Lower leg skin (tissue), 4 donors: Measurements from ENCODE around the gene GPSM3. TPM values are rescaled to one million over a fixed set of nuclear protein-coding genes. Genes with fewer than 3 reads are reported as not detected.
"Not testable (repeated sequence)": the region's sequence is repeated elsewhere in the genome, so short reads cannot be mapped to it uniquely, and the experiment has no call there.

Experiments used
- DNase-seq, 2 donors: peaks; one replicate each; pipeline ENCODE4 v3.0.0-alpha.2; 2019; ENCODE audit warnings: low spot score in 2 of 2
- H3K4me3 ChIP-seq: fragments of 200-600 bp; sonication (generic); 2 replicates; pipeline ENCODE4 v1.5.1; 2017; ENCODE audit warnings: mild to moderate bottlenecking, low read depth; ENCODE audit not compliant: poor library complexity, severe bottlenecking
- POLR2A ChIP-seq, 2 donors: fragments of 450-650 bp; IDR thresholded peaks; one replicate each; pipeline ENCODE4 v1.6.1; 2016 to 2017; ENCODE audit warnings: antibody characterized with exemption in 2 of 2, mild to moderate bottlenecking in 1 of 2, moderate library complexity in 1 of 2
- WGBS, 2 donors: methylation state at CpG; one replicate each; pipeline ENCODE4 v1.1.5; 2018; 5-methylcytosine and 5-hydroxymethylcytosine counted together
- intact Hi-C: fragments of 100-400 bp; cut with DNase I; formaldehyde crosslinking; loops from one replicate; pipeline ENCODE4 v1.15.0; 2023; ENCODE audit warnings: low total_unique reads
- total RNA-seq, 4 donors: library from RNA; depleted of rRNA; stranded (reverse); fragments of >200 nt; gene quantifications; one replicate each; pipeline ENCODE4 v1.1.0, GENCODE V29; 2016
- TF ChIP-seq, protein P1 (sequence below), 3 donors: fragments of 450-650 bp; IDR thresholded peaks; one replicate each; pipeline ENCODE4 v1.5.1; 2016; ENCODE audit warnings: antibody characterized with exemption in 3 of 3, mild to moderate bottlenecking in 3 of 3, moderate library complexity in 2 of 3

GPSM3 gene
- total RNA-seq, 4 donors from 2014 or later, result 0.69 to 7.5 (median 4.3) TPM

DNA sequence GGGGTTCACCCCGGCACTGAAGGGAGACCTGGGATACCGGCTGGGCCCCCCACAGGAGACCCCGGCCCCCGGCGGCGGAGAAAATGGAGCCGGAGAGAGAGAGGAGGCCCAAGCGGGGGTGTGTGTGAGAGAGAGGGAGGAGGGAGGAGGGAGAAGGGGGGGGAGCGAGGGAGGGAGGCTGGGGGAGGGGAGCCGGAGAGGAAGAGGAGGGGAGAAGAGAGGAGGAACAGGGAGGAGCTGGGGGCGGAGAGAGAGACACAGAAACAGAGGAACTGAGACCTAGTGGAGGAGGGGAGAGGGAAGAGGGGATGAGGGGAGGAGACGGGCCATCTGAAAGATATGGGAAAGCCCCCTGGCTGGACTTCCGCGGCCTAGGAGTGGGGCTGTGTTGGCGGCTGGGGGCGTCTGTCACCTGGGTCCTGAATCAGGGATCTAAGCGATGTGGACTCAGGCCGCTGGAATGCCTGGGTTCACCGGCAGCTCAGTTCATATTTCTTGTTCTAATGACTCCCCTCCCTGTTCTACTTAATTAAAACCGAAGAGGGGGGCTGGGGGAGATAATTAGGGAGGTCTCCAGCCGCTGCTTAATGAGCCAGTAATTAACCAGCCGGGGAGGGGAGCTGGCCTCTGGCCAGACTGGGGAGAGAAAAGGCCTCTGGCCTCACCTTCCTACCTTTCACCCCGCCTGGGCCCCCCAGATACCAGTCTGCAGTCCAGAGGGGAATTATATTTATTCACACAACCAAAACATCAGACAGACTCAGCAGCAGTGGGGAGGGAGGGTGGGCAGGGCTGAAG is 2.2 kb downstream of the GPSM3 start, which contains the start of gene PBX2:
TSS of gene PBX2 (minus strand) at position 149 of the 798 bp plus-strand sequence. CDS start 287 bp downstream, outside the sequence.
- DNase-seq, result peak; percentile 94 to 98
- H3K4me3 ChIP-seq, result peak within 1 kb of the TSS; percentile 53
- 1 to 5% methylated on average over 17 to 22 of the region's 23 CpGs for WGBS, 2 donors
- intact Hi-C loops, result loop anchor here (10.0 kb wide), 1 partner anchor 65 kb away; the partner anchor contains the start of gene ATF6B
- peak in 1 of 2 donors; percentile 69 for TF ChIP-seq POLR2A (IDR thresholded peaks at IDR 0.05)
- TF ChIP-seq, protein P1, sequence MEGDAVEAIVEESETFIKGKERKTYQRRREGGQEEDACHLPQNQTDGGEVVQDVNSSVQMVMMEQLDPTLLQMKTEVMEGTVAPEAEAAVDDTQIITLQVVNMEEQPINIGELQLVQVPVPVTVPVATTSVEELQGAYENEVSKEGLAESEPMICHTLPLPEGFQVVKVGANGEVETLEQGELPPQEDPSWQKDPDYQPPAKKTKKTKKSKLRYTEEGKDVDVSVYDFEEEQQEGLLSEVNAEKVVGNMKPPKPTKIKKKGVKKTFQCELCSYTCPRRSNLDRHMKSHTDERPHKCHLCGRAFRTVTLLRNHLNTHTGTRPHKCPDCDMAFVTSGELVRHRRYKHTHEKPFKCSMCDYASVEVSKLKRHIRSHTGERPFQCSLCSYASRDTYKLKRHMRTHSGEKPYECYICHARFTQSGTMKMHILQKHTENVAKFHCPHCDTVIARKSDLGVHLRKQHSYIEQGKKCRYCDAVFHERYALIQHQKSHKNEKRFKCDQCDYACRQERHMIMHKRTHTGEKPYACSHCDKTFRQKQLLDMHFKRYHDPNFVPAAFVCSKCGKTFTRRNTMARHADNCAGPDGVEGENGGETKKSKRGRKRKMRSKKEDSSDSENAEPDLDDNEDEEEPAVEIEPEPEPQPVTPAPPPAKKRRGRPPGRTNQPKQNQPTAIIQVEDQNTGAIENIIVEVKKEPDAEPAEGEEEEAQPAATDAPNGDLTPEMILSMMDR (IDR thresholded peaks at IDR 0.05), result no peak

DNA sequence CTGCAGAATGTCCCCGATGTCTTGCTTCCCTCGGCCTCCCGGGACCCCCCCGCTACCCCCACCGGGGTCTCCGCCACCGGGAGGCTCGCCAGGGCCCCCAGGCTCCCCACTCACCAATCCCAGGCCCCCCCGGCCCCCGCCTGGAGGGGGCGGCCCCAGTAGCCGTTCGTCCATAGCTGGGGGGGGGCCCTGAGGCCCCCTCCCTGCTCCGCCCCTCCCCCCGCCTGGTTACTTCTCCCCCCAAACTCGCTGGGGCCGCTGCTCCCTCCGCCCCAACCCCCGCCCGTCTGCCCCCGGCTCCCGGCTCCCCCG is 2.7 kb downstream of the GPSM3 start:
- TF ChIP-seq, protein P1 (IDR thresholded peaks at IDR 0.05), result no peak
- TF ChIP-seq POLR2A (IDR thresholded peaks at IDR 0.05), result no peak
- DNase-seq, result no peak
- 0 to 12% methylated on average over 4 to 5 of the region's 23 CpGs for WGBS, 2 donors
- intact Hi-C loops, result loop anchor here (10.0 kb wide), 1 partner anchor 65 kb away; the partner anchor contains the start of gene ATF6B
- H3K4me3 ChIP-seq, result peak overlapping the region; percentile 53

DNA sequence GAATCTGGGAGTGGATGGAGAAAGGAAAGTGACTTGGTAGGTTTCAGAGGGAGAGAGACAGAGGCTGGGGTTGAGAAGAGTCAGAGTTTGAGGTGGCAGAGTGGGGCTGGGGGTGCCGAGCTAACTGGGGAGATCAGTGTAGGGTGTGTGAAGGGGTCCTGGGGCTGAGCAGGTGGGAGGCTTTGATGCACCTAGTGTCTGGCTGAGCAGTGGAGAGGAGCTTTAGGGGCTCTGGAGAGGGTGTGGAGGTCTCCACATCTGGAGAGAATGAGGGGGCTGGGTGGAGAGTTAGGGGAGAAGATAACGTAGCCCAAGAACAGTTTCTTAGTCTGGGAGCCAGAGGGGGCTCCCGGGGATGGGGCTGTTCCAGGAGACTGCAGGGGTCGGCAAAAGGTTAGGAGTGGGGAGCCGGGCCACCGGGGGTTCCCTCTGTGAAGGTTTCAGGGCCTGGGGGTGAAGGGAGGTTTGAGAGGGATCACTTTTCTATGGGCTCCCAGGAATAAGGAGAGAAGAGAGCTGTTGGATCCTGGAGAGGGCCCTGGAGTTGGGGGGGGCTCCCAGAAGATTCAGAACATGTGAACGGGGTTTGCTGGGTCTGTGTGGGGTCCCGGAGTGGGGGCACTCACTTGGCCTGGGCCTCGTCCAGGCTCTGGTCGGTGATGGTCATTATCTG is 3.2 kb downstream of the GPSM3 start:
- no peak for DNase-seq
- intact Hi-C loops, result no loop called here
- H3K4me3 ChIP-seq, result peak overlapping the region; percentile 53
- 3 to 4% methylated on average over 10 of the region's 10 CpGs for WGBS, 2 donors
- no peak for TF ChIP-seq POLR2A (IDR thresholded peaks at IDR 0.05)
- TF ChIP-seq, protein P1 (IDR thresholded peaks at IDR 0.05), result no peak

DNA sequence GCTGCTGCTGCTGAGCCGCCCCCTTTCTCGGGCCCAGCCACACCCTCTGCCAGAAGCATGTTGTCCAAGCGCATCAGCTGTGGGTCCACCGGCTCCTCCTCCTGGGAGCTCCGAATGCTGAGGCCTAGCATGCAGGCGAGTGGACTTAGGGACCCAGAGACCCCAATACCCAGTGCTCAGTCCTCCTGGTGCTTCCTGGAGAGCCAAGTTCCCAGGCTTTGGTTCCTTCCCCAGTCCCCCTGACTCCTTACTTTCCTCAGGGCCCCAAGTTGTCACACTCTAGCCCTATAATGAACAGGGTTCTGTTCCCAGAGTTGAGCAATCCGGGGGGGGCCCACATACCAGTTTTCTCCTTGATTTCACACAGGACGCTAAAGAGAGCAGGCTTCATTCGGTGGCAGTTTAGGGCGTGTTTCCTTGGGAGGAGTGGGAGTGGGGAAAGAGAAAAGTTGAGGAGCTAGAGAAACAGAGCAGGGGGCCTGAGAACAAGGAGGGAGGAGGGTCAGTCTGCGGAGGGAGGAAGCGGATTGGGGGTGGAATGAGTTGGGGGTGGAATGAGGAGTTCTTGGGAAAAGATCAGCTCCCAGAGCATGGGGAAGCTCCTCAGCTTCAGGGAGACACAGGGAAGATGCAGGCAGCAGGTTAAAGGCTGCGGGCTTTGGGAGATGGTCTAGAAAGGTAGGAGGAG is 3.9 kb downstream of the GPSM3 start:
- no peak for TF ChIP-seq POLR2A (IDR thresholded peaks at IDR 0.05)
- H3K4me3 ChIP-seq, result peak overlapping the region; percentile 53
- intact Hi-C loops, result no loop called here
- DNase-seq, result no peak
- 9 to 10% methylated on average over 10 to 13 of the region's 13 CpGs for WGBS, 2 donors

DNA sequence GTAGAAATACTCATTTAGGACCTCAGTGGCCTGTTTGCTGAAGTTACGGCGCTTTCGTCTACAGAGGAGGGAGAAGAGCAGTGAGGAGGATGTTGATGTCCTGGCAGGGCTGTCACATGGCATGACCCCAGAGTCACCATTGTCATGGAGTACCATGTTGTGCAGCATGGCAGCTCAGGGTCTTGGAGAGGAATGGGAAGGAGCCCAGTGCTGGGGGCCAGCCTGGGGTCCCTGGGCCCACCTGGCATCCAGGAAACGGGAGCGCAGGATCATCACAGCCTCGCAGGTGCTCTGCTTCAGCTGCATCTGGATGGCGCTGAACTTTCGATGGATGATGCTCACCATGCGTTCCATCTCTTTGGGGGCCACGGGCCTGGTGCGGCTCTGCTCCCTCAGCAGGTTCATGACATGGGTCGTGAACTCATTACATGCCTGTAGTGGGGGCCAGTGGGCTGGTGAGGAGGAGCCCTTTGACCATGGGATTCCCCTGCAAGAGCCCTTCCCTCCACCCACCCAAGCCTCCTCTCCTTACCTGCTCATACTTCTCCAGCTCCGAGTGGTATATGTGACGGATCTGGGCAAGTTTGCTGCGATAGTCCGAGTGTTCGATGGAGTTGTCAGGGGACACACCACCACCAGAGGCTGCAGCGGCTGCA is 4.6 kb downstream of the GPSM3 start:
- whole genome bisulfite sequencing, 2 donors, result 72 to 94% methylated on average over 12 to 18 of the region's 18 CpGs
- intact Hi-C loops, DNase-seq, H3K4me3 ChIP-seq: not testable (repeated sequence)

DNA sequence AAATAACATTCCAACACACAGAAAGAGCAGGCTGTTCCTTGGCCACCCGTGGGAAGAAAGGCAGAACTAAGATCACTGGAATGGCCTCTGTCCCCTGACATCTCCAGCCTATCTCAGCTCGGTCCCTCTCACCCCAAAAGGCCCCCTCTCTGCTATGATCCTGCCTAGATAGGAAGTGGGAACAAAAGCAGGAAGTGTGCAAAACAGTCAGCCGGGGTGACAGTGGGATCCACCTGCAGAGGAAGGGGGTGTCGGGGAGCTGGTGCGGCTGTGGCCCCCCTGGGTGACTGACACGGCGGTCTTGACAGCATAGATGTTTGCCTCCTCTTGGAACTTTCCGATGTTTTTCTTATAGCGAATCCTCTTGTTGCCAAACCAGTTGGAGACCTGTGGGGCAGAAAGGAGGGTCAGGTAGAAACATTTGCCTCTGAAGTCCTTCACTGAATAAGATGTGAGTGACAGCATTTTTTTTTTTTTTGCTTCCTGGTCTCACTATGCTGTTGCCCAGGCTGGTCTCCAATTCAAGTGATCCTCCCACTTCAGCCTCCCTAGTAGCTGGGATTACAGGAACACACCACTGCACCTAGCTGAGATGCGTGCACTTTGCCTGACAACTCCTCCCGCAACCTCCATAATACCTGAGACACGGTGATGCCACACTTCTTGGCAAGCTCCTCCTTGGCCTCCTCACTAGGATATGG is 5.3 kb downstream of the GPSM3 start:
- no peak for TF ChIP-seq POLR2A (IDR thresholded peaks at IDR 0.05)
- TF ChIP-seq, protein P1 (IDR thresholded peaks at IDR 0.05), result no peak
- intact Hi-C loops, result no loop called here
- 63 to 65% methylated on average over 12 of the region's 12 CpGs for whole genome bisulfite sequencing, 2 donors
- H3K4me3 ChIP-seq, result no peak overlapping the region
- no peak for DNase-seq

DNA sequence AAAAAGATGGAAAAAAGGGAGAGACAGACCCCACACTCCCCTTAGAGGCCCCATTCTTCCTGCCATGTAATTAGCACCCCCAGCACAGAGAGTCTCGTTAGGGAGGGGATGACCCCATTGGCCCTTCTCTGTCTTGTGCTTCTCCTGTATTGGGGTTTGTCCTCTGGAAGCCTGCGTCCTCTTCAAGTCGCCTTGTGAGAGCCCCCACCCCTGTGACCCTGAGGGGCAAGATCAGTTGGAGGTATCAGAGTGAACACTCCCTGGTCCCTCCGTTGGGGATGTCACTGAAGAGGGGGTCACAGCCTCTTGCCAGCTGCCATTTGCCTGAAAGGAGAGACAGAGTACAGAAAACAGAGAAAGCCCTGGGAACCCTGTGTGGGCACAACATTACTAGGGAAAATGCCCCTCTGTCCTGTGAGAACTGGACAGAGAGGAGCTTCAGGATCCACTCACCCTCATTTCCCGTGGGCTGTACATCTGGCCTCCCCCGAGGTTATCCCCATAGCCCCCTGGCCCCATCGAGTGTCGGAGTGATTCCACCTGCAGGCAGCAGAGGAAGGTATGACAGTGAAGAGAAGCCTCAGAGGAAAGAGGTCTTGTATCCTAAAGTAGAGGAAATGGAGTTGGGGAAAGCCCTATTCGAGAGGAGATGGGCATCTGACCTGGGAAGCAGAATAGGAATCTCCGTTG is 6.1 kb downstream of the GPSM3 start:
- H3K4me3 ChIP-seq, DNase-seq, intact Hi-C loops: not testable (repeated sequence)
- 62 to 64% methylated on average over 10 of the region's 10 CpGs for WGBS, 2 donors

DNA sequence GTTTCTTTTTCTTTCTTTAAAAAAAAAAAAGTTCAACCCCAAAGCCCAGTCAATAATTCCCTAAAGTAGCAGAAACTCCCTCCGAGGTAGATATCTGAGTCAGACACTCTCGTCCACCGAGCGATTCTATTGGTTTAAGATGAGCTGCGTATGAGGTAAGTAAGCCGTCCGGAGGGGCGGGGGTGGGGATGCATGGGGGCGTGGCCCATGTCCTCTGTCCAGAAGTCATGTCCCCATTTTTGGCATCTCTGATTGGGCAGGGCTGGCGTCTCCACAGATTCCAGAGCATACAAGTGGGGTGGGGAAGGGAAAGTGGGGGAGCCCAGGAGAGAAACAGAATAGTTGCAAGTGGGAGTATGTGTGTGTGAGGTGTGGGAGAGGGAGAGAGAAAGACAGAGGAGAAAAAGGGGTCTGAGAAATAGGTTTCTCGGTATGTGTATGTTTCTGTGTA is 6.7 kb downstream of the GPSM3 start:
- H3K4me3 ChIP-seq, intact Hi-C loops: not testable (repeated sequence)
- WGBS, 2 donors, result 19 to 28% methylated on average over 11 of the region's 11 CpGs
- DNase-seq, result peak; percentile 84 to 96
